GM12865 (cell line): ENCODE measurements around the gene ADRA2C.

Experiments
- DNase-seq: peaks from one replicate; pipeline ENCODE4 v3.0.0; 2010; ENCODE audit warnings: low read depth
- H3K4me3 ChIP-seq: 2 replicates; pipeline ENCODE4 v1.5.1; 2011; ENCODE audit warnings: mild to moderate bottlenecking, low read depth, low read length, control low read depth
- TF ChIP-seq, protein P1 (sequence below): IDR thresholded peaks from 2 replicates; pipeline ENCODE4 v1.5.1; 2011; ENCODE audit warnings: low read length, control low read depth, low read depth, inconsistent platforms; ENCODE audit not compliant: insufficient read depth; ENCODE audit errors: missing control alignments

ADRA2C gene

DNA sequence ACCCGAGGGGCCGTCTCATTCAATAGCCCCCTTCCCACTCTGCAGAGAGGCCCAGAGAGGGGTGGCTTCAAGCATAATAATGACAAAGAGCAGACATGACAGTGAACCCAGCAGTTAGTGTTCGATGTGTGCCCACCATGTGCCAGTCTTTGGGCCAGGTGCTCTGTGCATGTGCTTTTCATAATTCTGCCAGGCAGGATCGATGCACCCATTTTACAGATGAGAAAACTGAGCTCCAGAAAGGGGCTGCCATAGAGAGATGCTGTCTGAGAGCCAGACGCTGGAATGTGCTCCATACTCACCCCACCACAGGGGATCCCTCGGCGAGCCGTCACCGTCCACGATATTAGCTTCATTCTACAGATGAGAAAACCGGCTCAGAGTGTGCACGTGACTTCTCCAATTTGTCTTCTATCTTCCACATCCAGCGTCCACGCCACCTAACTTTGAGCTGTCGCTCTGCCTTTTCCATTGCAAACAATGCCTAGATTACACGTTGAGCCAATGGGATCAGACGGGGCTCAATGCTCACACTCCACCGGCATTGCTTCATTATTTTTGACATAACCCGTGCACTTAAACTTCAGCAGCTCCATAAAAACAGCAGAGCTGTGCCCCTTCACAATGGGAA, 8.2 kb downstream of the ADRA2C start:
- DNase-seq = no peak
- TF ChIP-seq, protein P1, sequence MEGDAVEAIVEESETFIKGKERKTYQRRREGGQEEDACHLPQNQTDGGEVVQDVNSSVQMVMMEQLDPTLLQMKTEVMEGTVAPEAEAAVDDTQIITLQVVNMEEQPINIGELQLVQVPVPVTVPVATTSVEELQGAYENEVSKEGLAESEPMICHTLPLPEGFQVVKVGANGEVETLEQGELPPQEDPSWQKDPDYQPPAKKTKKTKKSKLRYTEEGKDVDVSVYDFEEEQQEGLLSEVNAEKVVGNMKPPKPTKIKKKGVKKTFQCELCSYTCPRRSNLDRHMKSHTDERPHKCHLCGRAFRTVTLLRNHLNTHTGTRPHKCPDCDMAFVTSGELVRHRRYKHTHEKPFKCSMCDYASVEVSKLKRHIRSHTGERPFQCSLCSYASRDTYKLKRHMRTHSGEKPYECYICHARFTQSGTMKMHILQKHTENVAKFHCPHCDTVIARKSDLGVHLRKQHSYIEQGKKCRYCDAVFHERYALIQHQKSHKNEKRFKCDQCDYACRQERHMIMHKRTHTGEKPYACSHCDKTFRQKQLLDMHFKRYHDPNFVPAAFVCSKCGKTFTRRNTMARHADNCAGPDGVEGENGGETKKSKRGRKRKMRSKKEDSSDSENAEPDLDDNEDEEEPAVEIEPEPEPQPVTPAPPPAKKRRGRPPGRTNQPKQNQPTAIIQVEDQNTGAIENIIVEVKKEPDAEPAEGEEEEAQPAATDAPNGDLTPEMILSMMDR = no peak
- H3K4me3 ChIP-seq = no peak overlapping the region

DNA sequence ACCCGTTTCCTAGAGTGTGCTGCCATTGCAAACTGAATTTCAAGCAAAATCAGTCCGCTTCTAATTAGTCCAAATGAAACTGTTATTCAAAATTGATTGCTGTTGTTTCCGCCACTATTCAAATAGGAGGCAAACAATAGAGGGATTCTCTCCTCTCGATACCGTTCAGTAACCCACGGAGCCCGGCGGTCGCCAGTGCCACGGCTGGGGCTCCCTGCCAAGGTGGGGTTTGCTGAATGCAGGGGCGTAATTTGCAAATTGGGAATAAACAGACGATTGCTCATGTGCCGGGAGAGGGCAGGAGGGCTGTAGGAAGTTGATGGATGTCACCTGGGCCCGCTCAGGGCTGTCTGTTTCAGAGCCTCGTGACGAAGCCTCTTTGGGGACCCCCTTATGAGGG, 8.8 kb downstream of the ADRA2C start:
- no peak overlapping the region for H3K4me3 ChIP-seq
- TF ChIP-seq, protein P1 = no peak
- no peak for DNase-seq

DNA sequence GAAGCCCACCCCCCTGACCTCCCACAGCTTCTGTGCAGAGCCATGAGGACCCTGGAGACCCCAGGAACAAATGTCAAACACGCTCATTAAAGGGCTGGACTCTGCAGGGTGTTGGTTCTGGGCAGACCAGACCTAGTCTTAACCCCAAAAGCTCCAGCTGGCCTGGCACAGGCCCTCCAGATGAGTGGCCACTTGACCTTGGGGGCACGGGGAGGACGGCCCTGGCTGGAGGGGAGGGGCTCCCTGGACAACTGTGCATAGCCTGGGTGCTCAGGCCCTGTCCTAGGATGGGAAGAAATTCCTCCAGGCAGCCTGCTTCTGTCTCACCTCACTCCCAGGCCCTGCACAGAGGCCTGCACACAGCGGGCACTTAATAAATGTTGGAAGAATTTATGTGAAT, 9.4 kb downstream of the ADRA2C start:
- H3K4me3 ChIP-seq = no peak overlapping the region
- TF ChIP-seq, protein P1 = no peak
- no peak for DNase-seq

DNA sequence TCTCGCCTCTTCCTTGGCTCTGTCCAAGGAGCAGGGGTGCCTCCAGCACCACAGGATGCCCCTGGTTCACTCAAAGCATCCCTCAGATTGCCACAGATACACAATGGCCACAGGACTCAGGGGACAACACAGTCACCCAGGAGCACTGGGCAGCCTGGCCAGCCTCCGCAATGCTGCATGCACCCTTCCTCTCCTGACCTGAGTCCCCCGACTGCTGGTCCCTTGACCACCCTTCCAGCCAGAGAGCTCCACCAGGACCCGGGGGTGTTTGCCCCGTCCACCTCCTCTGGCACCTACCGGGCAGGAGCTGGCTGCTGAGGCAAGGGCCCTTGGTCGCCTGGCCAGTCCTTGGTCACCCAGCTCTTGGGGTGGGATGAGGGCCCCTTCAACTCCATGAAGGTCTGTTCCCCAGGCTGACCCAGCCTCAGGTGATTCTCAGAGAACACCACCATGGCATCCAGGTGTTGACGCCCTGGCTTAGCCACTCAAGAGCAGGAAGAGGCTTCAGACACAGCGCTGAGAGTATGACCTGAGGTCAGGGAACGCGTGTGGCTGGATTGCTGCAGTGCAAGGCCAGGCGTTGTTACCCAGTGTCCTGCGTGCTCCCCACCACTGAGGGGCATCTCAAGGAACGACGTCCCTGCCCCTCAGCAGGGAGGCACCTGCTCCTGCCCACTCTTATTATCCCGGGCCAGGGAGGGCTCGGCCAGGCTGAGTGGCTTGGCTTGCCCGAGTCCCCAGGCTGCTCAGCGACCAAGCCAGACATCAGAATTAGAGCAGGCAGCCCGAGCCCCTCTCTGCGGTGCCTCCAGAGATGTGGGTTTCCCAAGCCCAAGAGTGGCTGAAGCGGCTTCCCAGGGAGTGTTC, 10.2 kb downstream of the ADRA2C start:
- H3K4me3 ChIP-seq = no peak overlapping the region
- DNase-seq = no peak
- TF ChIP-seq, protein P1 = no peak

DNA sequence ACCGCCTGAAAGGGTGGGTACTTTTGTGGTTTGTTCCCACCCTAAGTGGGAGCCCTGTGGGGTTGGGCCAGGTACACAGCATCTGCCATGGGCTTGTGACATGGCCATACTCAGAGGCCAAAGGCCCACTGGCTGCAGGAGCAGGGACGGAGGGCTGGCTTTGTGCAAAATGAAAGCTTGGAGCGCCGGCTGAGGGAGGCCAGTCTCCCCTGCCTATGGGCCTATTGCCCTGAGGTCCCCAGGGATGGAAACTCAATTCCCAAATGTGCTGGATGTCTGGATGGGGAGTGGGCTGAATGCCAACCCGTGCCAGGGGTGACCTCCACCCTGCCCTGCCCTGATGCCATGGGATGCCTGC, 10.8 kb downstream of the ADRA2C start:
- TF ChIP-seq, protein P1 = no peak
- DNase-seq = no peak
- no peak overlapping the region for H3K4me3 ChIP-seq

DNA sequence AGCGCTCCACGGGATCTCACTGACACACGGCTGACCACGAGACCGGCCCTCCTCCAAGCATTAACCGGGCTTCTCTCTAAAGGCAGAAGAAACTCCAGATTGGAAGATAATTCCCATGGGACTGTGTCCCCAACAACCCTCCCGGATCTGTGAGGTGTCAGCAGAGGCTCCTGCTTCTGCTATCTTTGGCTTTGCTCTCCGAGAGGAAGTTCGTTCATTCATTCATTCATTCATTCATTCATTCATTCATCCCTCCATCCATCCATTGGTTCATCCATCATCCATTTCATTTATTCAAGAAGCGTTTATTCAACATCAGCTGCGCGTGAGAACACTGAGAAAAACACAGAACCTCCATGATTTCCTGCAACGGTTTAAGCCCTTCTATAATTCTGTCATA, 11.5 kb downstream of the ADRA2C start:
- H3K4me3 ChIP-seq = no peak overlapping the region
- TF ChIP-seq, protein P1 = no peak
- DNase-seq = no peak
